H1 (cell line): Measurements from ENCODE around the gene PRKN. TPM values are rescaled to one million over a fixed set of nuclear protein-coding genes. Genes with fewer than 3 reads are reported as not detected.

Experiments used
- ASH2L ChIP-seq: fragments of 200-600, 300-600 bp; sonication (generic); IDR thresholded peaks from one replicate; pipeline ENCODE4 v1.7.1; 2017; ENCODE audit warnings: low read length
- GTF2F1 ChIP-seq: IDR thresholded peaks from 2 replicates; pipeline ENCODE4 v1.6.1; 2012; ENCODE audit warnings: low read depth, low read length, improper control_type of control experiment, borderline replicate concordance
- RXRA ChIP-seq: IDR thresholded peaks from 2 replicates; pipeline ENCODE4 v1.6.1; 2011; ENCODE audit warnings: low read depth, mild to moderate bottlenecking, low read length, moderate library complexity; ENCODE audit not compliant: insufficient read depth
- SIN3A ChIP-seq, 2 experiments: IDR thresholded peaks in 1 of 2; conservative IDR thresholded peaks in 1 of 2; 2 replicates each; pipeline ENCODE4 v1.6.1; 2011 to 2012; ENCODE audit warnings: low read length in 2 of 2, improper control_type of control experiment in 1 of 2, low read depth in 1 of 2, mild to moderate bottlenecking in 1 of 2
- ZNF274 ChIP-seq: IDR thresholded peaks from 2 replicates; pipeline ENCODE4 v1.7.0; 2012; ENCODE audit warnings: low read length, borderline replicate concordance; ENCODE audit errors: extremely low read depth
- polyA plus RNA-seq, 7 experiments: library from polyadenylated mRNA; depleted of rRNA in 3 of 7; stranded (reverse) in 5 of 7; unstranded in 2 of 7; fragments of >200 nt in 5 of 7; fragments of 200-250 nt in 2 of 7; gene quantifications; 1 replicate in 5 of 7; 2 replicates in 1 of 7; 4 replicates in 1 of 7; pipeline versions ENCODE4 v1.2.1 to v1.2.3, GENCODE V29; 2011 to 2013; ENCODE audit warnings: missing spikeins in 2 of 7, mixed read lengths in 2 of 7
- total RNA-seq: library from RNA; stranded (reverse); fragmentation: NEBNext Ultra II Directional; extraction: Animal tissue kit (Norgen Biotek cat#: 25700); gene quantifications from 2 replicates; pipeline ENCODE4 v1.2.1, GENCODE V29; 2021

PRKN gene
- total and polyA plus RNA-seq, 2 of the 8 experiments (the other 6 are each of a cell fraction or from before 2014, with no cell fraction given), result 0.13 to 0.29 TPM

DNA sequence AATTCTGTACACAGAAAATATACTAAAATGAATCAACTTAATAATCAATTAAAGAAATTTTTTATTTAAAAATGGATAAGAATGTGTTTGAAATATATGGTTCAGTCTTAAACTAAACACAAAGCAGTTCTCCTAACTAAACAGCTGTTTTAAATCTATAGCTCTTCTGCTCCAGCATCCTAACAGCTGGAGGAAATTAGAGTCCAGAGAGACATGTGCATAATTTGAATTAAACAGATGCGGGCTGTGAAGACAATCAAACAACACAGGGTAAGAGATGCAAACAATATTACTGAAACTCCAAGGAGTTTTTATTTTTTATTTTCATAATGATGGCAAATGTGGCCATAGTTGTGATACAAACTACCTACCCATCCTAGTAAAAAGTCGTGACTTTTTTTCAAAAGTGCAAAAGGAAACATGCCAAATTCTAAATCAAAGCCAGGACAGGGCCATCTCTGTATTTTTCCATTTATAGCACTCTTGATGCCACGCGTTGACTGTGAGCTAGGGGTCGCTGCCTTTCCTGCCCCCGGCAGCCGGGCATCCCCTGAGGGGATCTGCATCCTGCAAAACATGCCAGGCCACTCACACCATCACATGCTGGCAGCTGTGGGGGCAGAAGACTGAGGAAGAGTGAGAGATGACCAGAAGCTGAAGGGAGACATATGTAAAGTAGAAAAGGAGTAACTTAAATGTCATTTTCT, 310.6 kb downstream of the PRKN start (continued):
- TF ChIP-seq SIN3A (conservative IDR thresholded peaks at IDR 0.05 in 1 of 2, IDR thresholded peaks at IDR 0.05 in 1 of 2; ENCODE audit: low read depth in 1 of 2, low read length in 2 of 2) (no peak), ZNF274 (no peak), ASH2L (no peak), RXRA (no peak), GTF2F1 (no peak)
- TF ChIP-seq, all 59 proteins: peak for 0
